ENCODE data around the gene AAK1.

The AAK1 gene

DNA sequence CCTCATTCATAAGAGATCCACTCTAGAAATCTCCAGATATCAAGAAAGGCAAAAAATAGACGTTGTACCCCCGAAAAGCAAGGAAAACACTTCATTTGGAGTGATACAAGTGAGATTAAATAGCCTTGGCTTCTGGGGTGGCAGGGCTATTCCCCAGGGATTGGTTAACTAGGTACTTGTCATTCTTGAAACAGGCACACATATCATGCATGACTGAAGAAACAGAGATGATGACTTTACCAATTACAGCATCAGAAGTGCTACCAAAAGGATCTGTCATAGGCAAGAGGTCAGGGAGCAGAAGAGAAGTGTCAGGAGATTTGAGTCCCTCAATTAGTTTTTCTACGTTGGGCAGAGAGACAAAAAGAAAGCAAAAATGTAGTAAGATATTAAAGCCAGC is 161.1 kb downstream of the AAK1 start:
- TF ChIP-seq CTCF (IDR thresholded peaks at IDR 0.05; ENCODE audit: low read depth, low read length), result no peak
- DNase-seq (ENCODE audit: extremely low read depth, low read depth), result no peak

DNA sequence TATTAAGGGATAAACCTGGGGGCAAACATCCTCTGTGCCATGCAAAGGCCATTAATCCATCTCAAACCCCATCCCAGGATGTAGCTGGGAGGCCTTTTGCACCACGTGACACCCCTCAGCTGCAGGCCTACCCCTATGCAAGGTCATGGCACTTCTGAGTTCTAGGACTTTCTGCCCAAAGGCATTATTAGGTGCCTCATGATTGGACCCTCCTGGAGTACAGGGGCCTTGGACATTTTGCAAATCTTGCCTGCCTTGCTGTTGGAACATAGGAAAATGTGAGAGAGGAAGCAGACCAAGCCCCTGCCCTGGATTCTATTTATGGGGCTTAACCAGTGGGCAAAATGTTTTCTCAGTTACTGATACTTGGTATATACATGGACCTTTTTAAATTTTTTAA is 162.1 kb downstream of the AAK1 start:
- TF ChIP-seq CTCF (IDR thresholded peaks at IDR 0.05; ENCODE audit: low read depth, low read length), result no peak
- no peak for DNase-seq (ENCODE audit: extremely low read depth, low read depth)

DNA sequence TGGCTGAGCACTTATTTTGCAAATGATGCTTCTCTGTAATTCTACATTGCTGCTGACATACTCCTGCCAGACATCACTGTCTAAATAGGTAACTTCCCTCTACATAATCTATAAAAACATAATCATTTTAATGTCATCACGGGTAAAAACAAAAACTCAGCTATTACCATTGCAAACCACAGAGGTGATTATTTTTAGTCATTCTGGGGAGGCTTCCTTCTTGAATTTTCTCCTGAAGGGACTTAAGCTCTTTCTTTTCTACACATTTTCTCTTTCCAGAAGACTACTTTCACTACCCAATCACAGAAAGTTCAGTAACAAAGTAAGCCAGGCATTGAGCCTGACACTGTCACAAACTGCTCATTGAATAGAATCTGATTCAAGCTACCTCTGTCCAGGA is 165.9 kb downstream of the AAK1 start:
- DNase-seq (ENCODE audit: extremely low read depth, low read depth), result no peak
- no peak for TF ChIP-seq CTCF (IDR thresholded peaks at IDR 0.05; ENCODE audit: low read depth, low read length)

DNA sequence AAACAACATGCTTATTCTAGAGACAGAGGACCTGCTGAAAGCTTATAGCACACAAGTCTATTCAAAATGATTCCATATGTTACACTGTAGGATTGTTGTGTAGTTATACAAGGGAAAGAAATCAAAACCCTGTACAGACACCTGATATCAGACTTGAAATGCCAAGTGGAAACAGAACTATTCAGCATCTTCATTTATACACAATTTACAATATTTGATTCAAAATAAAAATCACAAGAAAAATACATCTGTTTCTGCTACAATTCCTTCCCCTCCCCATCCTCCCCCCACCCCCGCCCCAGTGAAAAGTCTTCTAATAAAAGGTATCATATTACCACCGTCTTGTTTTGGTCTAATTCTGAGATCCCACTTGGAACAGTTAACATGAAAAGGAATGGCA is 168.9 kb downstream of the AAK1 start:
- TF ChIP-seq CTCF (IDR thresholded peaks at IDR 0.05; ENCODE audit: low read depth, low read length), result no peak
- no peak for DNase-seq (ENCODE audit: extremely low read depth, low read depth)

- TF ChIP-seq CTCF (IDR thresholded peaks at IDR 0.05; ENCODE audit: low read depth, low read length), result no peak
- DNase-seq (ENCODE audit: extremely low read depth, low read depth), result no peak
Measured at GRCh38 chr2:69471793-69472192, 171.7 kb downstream of the AAK1 start.

DNA sequence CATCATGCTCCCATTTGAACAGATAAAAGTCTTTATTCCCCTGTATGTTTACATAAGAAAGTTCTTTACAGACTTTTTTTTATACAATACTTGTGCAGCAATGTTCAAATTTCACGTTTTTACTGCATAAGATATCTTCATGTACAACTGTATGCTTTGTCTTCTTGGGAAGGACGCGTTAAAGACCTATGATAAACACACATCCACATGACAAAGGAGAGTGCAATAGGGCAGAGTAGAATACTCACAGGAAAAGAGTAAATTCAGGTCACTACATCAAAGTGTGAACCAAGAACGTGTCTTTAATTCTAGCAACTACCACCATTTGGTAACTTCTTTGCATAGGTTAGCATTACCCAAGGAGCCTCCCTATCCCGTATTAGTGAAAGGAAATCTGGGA is 172.6 kb downstream of the AAK1 start:
- no peak for TF ChIP-seq CTCF (IDR thresholded peaks at IDR 0.05; ENCODE audit: low read depth, low read length)
- no peak for DNase-seq (ENCODE audit: extremely low read depth, low read depth)

GRCh38 chr2:69469784-69470183 is 173.8 kb downstream of the AAK1 start:
- no peak for DNase-seq (ENCODE audit: extremely low read depth, low read depth)
- no peak for TF ChIP-seq CTCF (IDR thresholded peaks at IDR 0.05; ENCODE audit: low read depth, low read length)
